ENCODE measurements around the gene CDHR2.
A peak's percentile ranks its signal among the peaks of the same experiment; 100 is the strongest.
"Not testable (repeated sequence)": the region's sequence is repeated elsewhere in the genome, so short reads cannot be mapped to it uniquely, and the experiment has no call there.

The CDHR2 gene

DNA sequence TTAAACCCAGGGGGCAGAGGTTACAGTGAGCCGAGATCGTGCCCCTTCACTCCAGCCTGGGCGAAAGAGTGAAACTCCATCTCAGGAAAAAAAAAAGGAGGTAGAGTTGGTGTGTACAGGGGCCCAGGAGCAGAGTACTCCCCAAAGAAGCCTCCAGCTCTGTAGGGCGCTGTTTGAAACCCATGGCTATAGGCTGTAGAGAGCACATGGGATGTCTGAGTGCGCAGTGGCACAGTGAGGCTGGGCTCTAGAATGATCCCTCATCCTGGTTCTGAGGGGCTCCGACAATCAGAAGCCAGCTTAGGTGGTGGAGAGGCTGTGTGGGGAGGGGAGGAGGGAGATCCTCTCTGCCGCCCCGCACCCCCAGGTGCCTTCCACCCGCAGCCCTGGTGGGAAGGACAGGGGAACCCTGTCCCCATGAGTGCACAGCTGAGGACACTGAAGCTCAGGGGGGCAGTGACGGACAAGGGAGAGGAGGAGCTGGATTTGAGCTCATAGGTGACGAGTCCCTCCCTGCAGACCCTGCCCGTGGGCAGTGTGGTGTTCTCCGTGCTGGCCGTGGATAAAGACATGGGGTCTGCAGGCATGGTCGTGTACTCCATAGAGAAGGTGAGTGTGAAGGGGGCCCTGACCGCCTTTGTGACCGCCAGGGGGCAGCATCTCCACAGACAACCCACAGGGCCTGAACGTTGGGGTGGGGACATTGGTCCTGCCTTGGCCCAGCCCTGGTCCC, 24.6 kb downstream of the CDHR2 start:
- peak; percentile 84 for ATAC-seq
- peak; percentile 87 for DNase-seq

DNA sequence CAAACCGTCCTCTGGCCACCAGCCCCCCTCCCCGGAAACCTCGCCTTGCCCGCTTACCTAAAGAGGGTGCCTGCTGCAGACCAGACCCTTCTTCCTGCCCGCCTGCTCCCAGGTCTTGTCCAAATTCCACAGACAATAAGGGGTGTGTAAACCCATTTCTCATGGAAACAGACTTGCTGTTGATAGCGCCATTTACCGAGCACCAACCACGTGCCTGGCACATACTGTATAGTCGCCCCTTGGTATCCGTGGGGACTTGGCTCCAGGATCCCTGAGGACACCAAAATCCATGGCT, 25.1 kb downstream of the CDHR2 start:
- DNase-seq = no peak
- ATAC-seq = no peak

DNA sequence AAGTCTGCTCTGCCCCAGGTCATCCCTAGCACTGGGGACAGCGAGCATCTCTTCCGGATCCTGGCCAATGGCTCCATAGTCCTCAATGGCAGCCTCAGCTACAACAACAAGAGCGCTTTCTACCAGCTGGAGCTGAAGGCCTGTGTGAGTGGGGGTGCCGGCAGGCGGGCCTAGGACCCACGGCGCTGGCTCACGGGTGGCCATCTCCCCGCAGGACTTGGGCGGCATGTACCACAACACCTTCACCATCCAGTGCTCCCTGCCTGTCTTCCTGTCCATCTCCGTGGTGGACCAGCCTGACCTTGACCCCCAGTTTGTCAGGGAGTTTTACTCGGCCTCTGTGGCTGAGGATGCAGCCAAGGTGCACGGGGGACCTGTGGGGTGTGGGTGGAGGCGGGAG, 25.9 kb downstream of the CDHR2 start:
- DNase-seq = no peak
- no peak for ATAC-seq

DNA sequence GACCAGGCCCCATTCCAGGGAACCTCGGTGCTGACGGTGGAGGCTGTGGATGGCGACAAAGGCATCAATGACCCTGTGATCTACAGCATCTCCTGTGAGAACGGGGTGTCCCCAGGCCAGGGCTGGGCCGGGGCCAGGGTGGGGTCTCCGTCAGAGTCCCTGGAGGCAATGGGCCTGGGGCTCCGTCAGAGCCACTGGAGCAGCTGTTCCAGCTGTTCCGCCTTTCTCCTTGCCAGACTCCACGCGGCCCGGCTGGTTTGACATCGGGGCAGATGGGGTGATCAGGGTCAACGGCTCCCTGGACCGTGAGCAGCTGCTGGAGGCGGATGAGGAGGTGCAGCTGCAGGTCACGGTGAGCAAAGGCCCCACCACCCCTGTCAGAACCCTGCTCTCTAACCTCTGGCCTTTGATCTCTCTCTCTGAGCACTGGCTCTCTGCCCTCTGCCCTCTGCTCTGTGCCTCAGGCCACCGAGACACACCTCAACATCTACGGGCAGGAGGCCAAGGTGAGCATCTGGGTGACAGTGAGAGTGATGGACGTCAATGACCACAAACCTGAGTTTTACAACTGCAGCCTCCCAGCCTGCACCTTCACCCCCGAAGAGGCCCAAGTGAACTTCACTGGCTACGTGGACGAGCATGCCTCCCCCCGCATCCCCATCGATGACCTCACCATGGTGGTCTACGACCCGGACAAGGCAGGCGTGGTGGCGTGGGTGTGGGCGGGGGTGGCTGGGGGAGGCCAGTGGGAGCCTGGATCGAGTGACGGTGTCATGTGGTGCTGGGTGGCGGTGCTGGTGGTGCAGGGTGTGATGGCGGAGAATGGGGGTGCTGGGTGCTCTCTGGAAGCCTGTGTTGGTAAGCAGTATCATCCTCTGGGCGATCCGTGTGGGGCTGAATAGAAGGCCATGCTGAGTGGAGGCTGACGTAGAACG, 26.6 kb downstream of the CDHR2 start:
- no peak for ATAC-seq

DNA sequence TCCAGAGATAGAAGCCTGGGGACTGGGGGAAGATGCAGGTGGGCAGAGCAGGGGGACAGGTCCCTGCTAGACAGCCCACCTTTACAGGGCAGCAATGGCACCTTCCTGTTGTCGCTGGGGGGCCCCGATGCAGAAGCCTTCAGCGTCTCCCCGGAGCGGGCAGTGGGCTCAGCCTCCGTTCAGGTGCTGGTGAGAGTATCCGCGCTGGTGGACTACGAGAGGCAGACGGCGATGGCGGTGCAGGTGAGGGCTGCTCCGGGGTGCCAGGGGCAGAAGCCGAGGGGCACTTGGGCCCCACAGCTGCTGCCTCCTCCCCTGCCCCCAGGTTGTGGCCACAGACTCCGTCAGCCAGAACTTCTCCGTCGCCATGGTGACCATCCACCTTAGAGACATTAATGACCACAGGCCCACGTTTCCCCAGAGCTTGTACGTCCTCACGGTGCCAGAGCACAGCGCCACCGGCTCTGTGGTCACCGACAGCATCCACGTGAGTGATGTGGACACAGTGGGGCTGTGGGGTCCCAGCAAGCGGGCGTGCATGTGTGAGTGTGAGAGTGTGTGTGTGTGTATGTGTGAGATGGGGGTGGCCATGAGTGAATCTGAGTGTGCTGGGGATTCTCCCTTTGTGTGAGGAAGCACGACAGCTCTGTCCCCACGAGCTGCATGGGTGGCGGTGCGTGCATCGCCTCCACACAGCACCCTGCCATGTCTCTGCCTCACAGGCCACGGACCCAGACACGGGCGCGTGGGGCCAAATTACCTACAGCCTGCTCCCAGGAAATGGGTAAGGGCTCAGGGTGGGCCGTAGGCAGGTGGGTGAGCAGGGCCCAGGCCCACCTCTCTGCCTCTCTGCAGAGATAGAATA, 28.4 kb downstream of the CDHR2 start:
- DNase-seq = no peak
- ATAC-seq = no peak

More for the DNA sequence above, 26.6 kb downstream of the CDHR2 start:
- DNase-seq = no peak

DNA sequence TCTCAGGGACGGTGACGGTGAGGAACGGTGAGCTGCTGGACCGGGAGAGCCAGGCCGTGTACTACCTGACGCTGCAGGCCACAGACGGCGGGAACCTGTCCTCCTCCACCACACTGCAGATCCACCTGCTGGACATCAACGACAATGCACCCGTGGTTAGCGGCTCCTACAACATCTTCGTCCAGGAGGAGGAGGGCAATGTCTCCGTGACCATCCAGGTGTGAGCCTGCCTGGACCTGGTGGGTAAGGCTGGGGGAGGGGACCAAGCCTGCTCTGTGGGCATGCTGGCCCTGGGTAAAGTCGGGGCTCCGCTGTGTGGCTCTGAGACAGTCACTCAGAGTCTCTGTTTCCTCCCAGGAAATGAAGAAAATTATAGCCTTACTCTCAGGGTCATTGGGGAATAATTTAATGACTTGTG, 29.3 kb downstream of the CDHR2 start:
- no peak for ATAC-seq

DNA sequence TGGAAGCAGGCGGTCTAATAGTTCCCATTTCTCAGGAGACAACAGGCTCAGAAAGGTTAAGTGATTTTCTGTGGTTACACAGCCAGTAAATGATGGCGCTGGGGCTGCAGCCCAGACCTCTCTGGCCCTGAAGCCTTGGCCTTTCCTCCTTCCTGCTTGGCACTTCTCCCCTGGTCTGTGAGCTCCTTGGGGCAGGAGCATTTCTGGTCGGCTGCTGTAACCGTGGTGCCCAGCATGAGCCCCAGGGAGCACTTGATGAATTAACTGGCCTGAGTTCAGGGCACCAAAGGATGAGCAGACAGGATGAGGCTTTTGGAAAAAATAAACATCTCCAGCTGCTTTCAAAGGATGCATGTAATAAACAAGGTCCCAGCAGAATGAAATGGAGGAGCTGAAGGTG, 30.2 kb downstream of the CDHR2 start:
- DNase-seq (no peak), ATAC-seq (no peak)

More for the DNA sequence above, 29.3 kb downstream of the CDHR2 start:
- peak; percentile 38 for DNase-seq

DNA sequence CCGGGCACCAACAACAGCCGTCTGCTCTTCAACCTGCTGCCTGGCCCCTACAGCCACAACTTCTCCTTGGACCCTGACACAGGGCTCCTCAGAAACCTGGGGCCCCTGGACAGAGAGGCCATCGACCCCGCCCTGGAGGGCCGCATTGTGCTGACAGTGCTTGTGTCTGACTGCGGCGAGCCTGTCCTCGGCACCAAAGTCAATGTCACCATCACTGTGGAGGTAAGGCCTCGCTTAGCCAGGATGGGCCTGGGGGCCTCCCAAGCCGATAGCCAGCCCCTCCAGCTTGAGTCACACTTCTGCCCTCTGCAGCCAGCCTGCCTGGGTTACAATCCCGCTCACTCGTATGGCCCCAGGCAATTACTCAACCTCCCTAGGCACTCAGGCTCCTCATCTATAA, 32.2 kb downstream of the CDHR2 start:
- DNase-seq = no peak

DNA sequence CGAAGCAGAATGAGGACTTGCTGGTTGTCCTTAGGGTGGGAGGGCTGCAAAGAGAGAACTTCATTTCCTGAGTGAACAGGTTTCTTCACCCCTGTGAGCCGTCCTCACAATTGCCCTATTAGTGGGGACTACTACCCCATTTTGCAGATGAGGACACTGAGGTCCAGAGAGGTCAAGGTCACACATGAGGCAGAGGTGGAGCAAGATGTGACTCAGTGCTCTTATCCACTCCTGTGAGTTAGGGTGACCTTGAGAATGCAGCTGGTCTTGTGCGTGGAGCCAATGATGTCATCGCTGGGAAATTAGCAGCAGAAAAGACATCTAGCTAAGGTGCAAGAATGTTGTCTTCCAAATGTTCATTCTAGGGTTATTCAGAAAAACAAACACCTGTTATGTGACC, 33.9 kb downstream of the CDHR2 start:
- DNase-seq (no peak), ATAC-seq (no peak)

More for the DNA sequence above, 32.2 kb downstream of the CDHR2 start:
- no peak for ATAC-seq

DNA sequence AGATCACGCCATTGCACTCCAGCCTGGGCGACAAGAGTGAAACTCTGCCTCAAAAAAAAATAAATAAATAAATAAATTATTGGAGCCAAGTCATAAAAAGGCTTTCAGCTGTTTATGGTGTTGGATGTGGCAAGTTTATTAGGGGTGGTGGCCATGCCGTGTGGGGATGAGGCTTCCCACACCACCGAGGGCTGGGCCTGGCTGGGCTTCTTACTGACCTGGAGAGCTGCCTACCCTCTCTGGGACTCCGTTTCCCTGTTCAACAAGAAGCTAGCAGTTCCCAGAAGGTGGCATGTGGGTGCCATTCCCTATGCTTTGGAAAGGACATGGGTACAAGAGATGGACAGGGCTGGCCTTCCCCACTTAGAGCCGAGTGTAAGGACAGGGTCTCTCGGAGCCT, 38.3 kb downstream of the CDHR2 start:
- no peak for ATAC-seq
- DNase-seq = no peak

DNA sequence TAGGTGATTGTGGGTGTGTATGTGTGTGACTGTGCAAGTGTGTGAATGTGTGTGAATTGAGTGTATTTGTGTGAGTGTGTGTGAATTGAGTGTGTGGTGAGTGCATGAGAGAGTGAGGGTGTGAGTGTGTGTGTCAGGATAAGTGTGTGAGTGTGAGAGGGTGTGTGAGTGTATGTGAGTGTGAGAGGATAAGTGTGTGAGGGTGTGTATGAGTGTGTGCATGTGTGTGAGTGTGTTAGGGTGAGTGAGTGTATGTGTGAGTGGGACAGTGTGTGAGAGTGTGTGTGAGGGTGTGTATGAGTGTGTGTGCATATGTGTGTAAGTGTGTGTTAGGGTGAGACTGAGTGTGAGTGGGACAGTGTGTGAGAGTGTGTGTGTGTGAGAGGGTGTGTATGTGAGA, 39.2 kb downstream of the CDHR2 start:
- ATAC-seq = no peak
- no peak for DNase-seq

DNA sequence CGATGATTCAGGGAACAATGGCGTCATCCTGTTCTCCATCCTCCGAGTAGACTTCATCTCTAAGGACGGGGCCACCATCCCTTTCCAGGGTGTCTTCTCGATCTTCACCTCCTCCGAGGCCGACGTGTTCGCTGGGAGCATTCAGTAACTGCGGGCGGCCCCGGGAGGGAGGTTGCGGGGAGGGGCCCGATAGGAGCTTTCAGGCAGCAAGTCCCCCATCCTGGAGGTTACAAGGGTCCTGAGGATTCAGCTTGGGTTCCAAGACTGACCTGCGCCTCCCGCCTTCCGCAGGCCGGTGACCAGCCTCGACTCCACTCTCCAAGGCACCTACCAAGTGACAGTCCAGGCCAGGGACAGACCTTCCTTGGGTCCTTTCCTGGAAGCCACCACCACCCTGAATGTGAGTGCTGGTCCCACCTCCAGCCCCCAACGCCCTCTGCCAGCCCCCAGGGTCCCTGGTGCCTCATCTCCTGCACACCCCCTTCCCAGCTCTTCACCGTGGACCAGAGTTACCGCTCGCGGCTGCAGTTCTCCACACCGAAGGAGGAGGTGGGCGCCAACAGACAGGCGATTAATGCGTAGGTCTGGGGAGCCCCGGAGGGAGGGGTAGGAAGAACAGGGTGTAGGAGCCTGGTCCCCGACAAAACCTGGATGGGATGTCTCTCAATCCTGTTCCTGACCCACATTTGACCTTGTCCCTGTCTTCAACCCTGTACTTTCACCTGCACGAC, 40.1 kb downstream of the CDHR2 start:
- DNase-seq = no peak
- ATAC-seq = no peak

DNA sequence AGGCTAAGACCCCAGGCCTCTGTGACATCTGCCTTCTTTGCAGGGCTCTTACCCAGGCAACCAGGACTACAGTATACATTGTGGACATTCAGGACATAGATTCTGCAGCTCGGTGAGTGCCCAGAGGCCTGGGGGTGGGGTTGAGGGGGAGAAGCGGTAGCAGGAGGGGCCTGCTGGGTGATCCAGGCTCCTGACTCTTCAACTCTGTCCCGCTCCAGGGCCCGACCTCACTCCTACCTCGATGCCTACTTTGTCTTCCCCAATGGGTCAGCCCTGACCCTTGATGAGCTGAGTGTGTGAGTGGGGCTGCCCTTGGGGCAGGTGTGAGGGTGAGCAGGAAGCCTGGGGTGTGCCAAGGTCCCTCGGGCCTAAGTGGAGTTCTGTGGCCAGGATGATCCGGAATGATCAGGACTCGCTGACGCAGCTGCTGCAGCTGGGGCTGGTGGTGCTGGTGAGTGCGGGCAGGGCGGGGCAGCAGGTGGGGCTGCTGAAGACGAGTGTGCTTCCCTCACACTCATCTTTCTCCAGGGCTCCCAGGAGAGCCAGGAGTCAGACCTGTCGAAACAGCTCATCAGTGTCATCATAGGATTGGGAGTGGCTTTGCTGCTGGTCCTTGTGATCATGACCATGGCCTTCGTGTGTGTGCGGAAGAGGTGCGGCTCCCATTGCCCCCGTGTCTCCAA, 41.0 kb downstream of the CDHR2 start:
- DNase-seq (no peak), ATAC-seq (no peak)

DNA sequence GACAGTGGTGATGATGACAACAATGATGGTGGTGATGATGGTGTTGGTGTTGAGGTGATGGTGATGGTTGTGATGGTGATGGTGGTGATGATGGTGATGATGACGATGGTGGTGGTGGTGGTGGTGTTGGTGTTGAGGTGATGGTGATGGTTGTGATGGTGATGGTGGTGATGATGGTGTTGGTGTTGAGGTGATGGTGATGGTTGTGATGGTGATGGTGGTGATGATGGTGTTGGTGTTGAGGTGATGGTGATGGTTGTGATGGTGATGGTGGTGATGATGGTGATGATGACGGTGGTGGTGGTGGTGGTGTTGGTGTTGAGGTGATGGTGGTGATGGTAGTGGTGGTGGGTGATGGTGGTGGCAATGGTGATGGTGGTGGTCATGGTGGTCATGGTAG, 42.5 kb downstream of the CDHR2 start:
- ATAC-seq, DNase-seq: not testable (repeated sequence)

DNA sequence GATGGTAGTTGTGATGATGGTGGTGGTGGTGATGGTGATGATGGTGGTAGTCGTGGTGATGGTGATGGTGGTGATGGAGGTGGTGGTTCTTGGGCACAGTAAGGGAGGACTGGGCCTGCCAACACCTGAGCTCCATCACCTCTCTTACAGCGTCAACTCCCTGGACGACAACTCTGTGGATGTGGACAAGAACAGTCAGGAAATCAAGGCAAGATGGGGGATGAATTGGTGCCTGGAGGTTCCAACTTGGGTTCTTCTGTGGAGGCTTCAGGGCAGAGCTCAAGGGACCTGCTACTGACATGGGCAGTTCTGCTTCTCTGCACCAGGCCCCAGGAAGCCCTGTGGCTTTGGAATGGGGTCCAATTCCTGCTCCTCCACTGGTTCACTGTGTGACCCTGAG, 43.4 kb downstream of the CDHR2 start:
- no peak for DNase-seq
- ATAC-seq = no peak

DNA sequence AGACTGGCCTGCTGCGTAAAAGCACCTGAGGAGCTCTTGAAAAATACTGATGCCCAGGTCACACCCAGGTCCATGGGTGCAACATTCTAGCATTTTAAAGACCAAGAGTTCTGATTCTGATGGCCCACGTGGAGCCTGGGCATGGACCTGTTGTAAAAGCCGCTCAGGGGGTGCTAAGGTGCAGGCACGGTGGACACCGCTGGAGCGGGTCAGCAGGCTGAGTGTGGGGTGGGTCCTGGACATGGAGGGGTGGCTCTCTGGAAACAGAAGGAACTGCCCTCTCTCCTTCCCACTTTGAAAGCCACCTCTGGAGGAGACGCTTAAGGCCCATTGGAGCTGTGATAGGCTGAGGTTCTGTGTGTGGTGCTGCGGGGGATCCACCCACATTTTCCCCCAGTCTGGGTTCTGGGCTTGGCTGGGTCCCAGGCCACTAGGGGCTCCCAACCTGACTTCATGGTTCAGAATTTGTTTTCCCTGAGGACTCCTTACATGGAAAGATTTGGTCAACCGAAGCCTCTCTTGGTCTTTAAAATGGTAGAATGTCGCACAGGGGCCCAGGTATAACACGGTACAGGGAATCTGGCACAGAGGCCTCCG, 44.2 kb downstream of the CDHR2 start:
- ATAC-seq (no peak), DNase-seq (no peak)

DNA sequence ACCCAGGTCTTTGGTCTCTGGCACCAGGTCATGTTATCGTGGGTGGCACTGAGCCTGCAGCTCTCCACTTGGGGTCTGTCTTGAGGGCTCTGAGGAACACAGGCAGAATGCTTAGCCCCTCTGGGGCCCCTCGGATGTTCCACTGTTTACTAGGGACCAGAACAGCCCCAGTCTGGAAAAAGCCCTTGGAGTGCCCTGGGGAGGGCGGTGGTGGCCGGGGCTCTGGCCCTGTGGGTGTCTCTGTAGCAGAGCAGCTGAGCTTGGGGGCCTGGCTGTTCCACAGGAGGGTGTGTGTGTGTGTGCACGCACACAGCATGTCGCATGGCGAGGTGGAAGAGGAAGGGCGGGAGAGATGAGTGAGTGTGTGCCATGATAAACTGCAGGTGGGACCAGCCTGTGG, 45.4 kb downstream of the CDHR2 start:
- DNase-seq = no peak
- no peak for ATAC-seq

DNA sequence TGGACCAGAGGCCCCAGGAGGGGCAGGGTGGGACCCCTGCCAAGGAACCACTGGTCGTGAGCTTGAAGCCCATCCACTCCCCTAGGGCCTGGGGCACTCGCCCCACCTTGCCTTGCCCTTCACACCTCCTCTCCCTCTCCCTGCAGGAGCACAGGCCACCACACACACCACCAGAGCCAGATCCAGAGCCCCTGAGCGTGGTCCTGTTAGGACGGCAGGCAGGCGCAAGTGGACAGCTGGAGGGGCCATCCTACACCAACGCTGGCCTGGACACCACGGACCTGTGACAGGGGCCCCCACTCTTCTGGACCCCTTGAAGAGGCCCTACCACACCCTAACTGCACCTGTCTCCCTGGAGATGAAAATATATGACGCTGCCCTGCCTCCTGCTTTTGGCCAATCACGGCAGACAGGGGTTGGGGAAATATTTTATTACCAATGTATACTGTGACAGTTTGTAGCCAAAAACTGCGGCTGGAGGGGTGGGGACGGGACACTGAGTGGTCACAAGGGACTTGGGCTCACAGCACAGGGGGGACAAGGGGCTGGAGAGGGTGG, 46.3 kb downstream of the CDHR2 start:
- no peak for DNase-seq
- ATAC-seq = no peak

DNA sequence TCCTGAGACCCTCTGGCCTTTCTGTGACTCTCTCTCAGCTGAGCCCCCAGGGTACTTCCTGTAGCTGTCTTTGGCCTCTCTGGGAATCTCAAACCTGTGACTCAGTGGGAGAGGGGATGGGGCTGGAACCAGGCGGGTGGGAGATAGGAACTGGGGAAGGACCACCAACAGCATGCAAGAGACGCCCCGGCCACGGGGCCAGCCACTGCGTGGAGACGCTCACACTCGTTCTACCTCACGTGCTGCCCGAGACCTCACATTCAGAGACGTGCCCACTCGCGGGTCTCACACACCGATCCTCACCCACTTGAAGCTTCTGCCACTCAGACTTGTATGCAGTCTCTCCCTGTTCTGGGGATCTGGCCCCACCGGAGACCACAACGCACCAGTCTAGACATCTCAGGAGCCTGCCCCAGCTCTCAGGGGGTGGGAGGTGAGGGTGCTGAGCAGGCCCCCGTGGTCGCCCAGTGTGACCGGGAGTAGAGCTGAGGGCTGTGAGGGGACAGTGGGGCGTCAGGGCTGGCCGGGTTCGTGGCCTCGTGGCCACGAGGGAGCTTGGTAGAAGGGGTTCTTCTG, 47.0 kb downstream of the CDHR2 start:
- DNase-seq = no peak
- no peak for ATAC-seq
